ENCODE results near the gene USP34.

The USP34 gene

GRCh38 chr2:61262699-61263098 is 208.2 kb downstream of the USP34 start:
- Mint-ChIP-seq H3K36me3 (ENCODE audit: low read depth) (peaks cover 65% of the 10 kb centered on the region), H3K9me3 (no peaks in the 10 kb centered on the region), H3K4me1 (no peaks in the 10 kb centered on the region), H3K27me3 (ENCODE audit: low read depth) (no peaks in the 10 kb centered on the region), H3K27ac (no peak overlapping the region), H3K4me3 (no peak overlapping the region)
- no peak for TF ChIP-seq CTCF (IDR thresholded peaks at IDR 0.05; ENCODE audit: unreplicated experiment in 3 of 3)

GRCh38 chr2:61257446-61257845 is 213.4 kb downstream of the USP34 start:
- Mint-ChIP-seq H3K27ac (no peak overlapping the region), H3K27me3 (ENCODE audit: low read depth) (no peaks in the 10 kb centered on the region), H3K4me3 (no peak overlapping the region), H3K9me3 (no peaks in the 10 kb centered on the region), H3K36me3 (ENCODE audit: low read depth) (peaks cover 74% of the 10 kb centered on the region), H3K4me1 (no peaks in the 10 kb centered on the region)
- no peak for TF ChIP-seq CTCF (IDR thresholded peaks at IDR 0.05; ENCODE audit: unreplicated experiment in 3 of 3)

GRCh38 chr2:61255580-61256437 is 215.1 kb downstream of the USP34 start:
- no peak overlapping the region for H3K4me3 Mint-ChIP-seq
- H3K27me3 Mint-ChIP-seq (ENCODE audit: low read depth), result no peaks in the 10 kb centered on the region
- H3K4me1 Mint-ChIP-seq, result no peaks in the 10 kb centered on the region
- H3K27ac Mint-ChIP-seq, result no peak overlapping the region
- no peaks in the 10 kb centered on the region for H3K9me3 Mint-ChIP-seq
- H3K36me3 Mint-ChIP-seq (ENCODE audit: low read depth), result peaks cover 73% of the 10 kb centered on the region
- no peak for TF ChIP-seq CTCF (IDR thresholded peaks at IDR 0.05; ENCODE audit: unreplicated experiment in 3 of 3)

GRCh38 chr2:61254536-61254935 is 216.4 kb downstream of the USP34 start:
- H3K9me3 Mint-ChIP-seq, result no peaks in the 10 kb centered on the region
- no peaks in the 10 kb centered on the region for H3K27me3 Mint-ChIP-seq (ENCODE audit: low read depth)
- TF ChIP-seq CTCF (IDR thresholded peaks at IDR 0.05; ENCODE audit: unreplicated experiment in 3 of 3), result no peak
- H3K27ac Mint-ChIP-seq, result no peak overlapping the region
- no peaks in the 10 kb centered on the region for H3K4me1 Mint-ChIP-seq
- peaks cover 80% of the 10 kb centered on the region for H3K36me3 Mint-ChIP-seq (ENCODE audit: low read depth)
- no peak overlapping the region for H3K4me3 Mint-ChIP-seq

- Mint-ChIP-seq H3K27ac (no peak overlapping the region), H3K9me3 (no peaks in the 10 kb centered on the region), H3K27me3 (ENCODE audit: low read depth) (no peaks in the 10 kb centered on the region), H3K4me3 (no peak overlapping the region), H3K36me3 (ENCODE audit: low read depth) (peaks cover 79% of the 10 kb centered on the region), H3K4me1 (no peaks in the 10 kb centered on the region)
- TF ChIP-seq CTCF (IDR thresholded peaks at IDR 0.05; ENCODE audit: unreplicated experiment in 3 of 3), result no peak
Observed at GRCh38 chr2:61253136-61253535, 217.8 kb downstream of the USP34 start.

GRCh38 chr2:61252031-61252430 is 218.9 kb downstream of the USP34 start:
- no peak for TF ChIP-seq CTCF (IDR thresholded peaks at IDR 0.05; ENCODE audit: unreplicated experiment in 3 of 3)
- no peaks in the 10 kb centered on the region for H3K27me3 Mint-ChIP-seq (ENCODE audit: low read depth)
- H3K9me3 Mint-ChIP-seq, result no peaks in the 10 kb centered on the region
- H3K27ac Mint-ChIP-seq, result no peak overlapping the region
- no peaks in the 10 kb centered on the region for H3K4me1 Mint-ChIP-seq
- peaks cover 78% of the 10 kb centered on the region for H3K36me3 Mint-ChIP-seq (ENCODE audit: low read depth)
- H3K4me3 Mint-ChIP-seq, result no peak overlapping the region
